Rectal smooth muscle tissue (tissue), 1 donor: ENCODE results near the gene SGSH.

ENCODE experiments used
- H3K27ac ChIP-seq: one replicate; pipeline ENCODE4 v1.7.0; 2013; ENCODE audit warnings: low read depth, low read length, inconsistent platforms
- H3K27me3 ChIP-seq: one replicate; pipeline ENCODE4 v1.7.0; 2013; ENCODE audit warnings: low read length; ENCODE audit not compliant: control insufficient read depth, insufficient read depth
- H3K36me3 ChIP-seq: one replicate; pipeline ENCODE4 v1.7.0; 2013; ENCODE audit warnings: low read length; ENCODE audit not compliant: control insufficient read depth, insufficient read depth
- H3K4me1 ChIP-seq: one replicate; pipeline ENCODE4 v1.7.0; 2013; ENCODE audit warnings: low read length; ENCODE audit not compliant: control insufficient read depth, insufficient read depth
- H3K4me3 ChIP-seq: one replicate; pipeline ENCODE4 v1.7.0; 2013; ENCODE audit warnings: low read length
- H3K9ac ChIP-seq: one replicate; pipeline ENCODE4 v1.7.0; 2013; ENCODE audit warnings: low read length

The SGSH gene

DNA sequence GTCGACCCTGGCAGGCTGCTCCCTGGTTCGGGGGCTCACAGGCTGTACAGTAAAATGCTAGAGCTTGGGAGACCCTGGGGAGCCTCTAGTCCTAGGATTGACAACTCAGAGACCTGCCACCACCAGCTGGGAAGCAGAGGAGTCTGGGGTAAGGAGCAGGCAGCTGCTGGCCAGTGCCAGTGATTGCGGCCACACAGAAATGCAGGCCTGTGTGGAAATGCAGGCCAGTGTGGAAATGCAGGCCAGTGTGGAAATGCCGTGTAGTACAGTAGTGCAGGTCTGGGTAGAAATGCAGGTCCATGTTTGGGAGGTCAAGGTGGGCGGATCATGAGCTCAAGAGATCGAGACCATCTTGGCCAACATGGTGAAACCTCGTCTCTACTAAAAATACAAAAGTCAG, 23.5 kb downstream of the SGSH start:
- Histone ChIP-seq H3K4me1 (no peaks in the 10 kb centered on the region), H3K4me3 (no peak overlapping the region), H3K9ac (no peak overlapping the region), H3K27ac (no peak overlapping the region), H3K36me3 (no peaks in the 10 kb centered on the region), H3K27me3 (no peaks in the 10 kb centered on the region)

DNA sequence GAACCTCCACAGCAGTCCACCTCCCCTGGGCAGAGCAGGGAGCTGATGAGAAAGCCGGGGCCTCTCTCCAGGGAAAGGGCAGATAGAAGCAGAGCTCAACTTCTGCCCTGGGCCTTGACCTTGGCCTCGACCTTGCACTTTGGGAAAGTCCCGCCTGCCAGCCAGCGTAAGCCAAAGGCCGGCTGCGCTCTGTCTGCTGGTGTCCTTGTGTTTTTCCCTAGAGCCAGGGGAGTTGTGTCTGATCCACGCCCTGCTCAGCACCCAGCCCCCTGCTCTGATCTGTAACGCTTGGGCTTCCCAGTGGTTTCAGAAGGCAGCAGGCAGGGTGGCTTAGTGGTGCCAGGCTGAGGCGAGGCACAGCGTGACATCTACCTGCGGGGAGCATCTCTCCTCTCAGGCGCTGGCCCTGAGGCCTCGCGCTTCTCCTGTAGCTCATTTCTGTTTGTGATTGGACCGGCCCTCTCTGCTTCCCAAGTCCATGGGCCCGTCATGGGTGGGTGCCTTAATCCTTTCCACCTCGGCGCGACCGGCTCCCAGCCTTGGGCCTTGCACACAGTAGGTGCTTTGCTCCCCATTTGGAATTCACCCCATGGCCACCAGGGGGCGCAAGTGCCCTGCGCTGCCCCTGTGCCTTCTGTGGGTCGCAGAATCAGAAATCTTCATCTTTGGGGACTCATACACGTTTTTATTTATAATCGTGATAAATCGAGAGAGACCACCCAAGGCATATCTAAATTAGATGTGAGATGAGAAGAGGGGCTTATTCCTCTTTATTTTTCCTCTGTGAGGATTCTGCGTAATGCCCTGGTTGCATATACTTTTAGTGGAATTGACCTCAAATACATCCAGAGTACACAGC, 24.2 kb downstream of the SGSH start:
- Histone ChIP-seq H3K9ac (no peak overlapping the region), H3K27ac (no peak overlapping the region), H3K4me3 (no peak overlapping the region), H3K4me1 (no peaks in the 10 kb centered on the region), H3K36me3 (no peaks in the 10 kb centered on the region), H3K27me3 (peaks cover 3% of the 10 kb centered on the region)

DNA sequence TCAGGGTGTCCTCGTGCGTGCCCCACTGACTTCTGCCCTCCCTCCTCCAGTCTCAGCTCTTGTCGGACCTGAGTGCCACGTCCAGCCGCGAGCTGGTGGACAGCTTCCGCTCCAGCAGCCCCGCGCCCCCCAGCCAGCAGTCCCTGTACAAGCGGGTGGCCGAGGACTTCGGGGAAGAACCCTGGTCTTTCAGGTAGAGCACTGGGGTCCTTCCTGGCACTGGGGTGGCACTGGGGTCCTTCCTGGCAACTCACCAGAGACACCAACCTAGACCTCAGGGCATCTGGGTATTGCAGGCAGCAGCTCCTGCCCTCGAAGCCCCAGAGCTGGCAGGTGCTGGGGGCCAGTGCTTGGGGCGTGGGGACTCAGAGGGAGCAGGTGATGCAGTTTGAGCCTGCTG, 25.0 kb downstream of the SGSH start:
- H3K36me3 ChIP-seq = no peaks in the 10 kb centered on the region
- H3K27me3 ChIP-seq = peaks cover 3% of the 10 kb centered on the region
- H3K4me3 ChIP-seq = no peak overlapping the region
- H3K4me1 ChIP-seq = no peaks in the 10 kb centered on the region
- no peak overlapping the region for H3K9ac ChIP-seq
- H3K27ac ChIP-seq = no peak overlapping the region

- H3K4me1 ChIP-seq = no peaks in the 10 kb centered on the region
- H3K27ac ChIP-seq = no peak overlapping the region
- H3K9ac ChIP-seq = no peak overlapping the region
- H3K36me3 ChIP-seq = no peaks in the 10 kb centered on the region
- H3K27me3 ChIP-seq = peaks cover 3% of the 10 kb centered on the region
- no peak overlapping the region for H3K4me3 ChIP-seq
These were observed 28.1 kb downstream of the SGSH start for GRCh38 chr17:80191865-80192661.

DNA sequence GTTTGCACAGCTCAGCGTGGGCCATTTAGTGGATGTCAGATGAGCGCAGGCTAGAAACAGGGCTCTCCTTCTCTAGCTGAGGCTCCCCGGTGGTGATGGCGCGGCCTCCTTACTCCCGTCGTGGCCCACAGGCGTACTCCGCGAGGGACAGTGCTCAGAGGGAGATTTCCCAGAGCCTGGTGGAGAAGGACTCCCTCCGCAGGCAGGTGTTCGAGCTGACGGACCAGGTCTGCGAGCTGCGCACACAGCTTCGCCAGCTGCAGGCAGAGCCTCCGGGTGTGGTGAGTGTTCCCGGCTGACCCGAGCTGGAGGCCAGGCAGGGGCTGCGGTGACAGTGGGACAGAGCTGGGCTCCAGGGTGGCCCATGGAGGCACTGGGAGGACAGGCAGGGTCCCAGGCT, 28.9 kb downstream of the SGSH start:
- no peak overlapping the region for H3K4me3 ChIP-seq
- H3K27ac ChIP-seq = no peak overlapping the region
- H3K4me1 ChIP-seq = no peaks in the 10 kb centered on the region
- H3K9ac ChIP-seq = no peak overlapping the region
- H3K36me3 ChIP-seq = no peaks in the 10 kb centered on the region
- peaks cover 3% of the 10 kb centered on the region for H3K27me3 ChIP-seq

GRCh38 chr17:80190716-80191115, 29.4 kb downstream of the SGSH start:
- Histone ChIP-seq H3K27ac (no peak overlapping the region), H3K9ac (no peak overlapping the region), H3K4me3 (no peak overlapping the region), H3K36me3 (no peaks in the 10 kb centered on the region), H3K27me3 (peaks cover 3% of the 10 kb centered on the region), H3K4me1 (no peaks in the 10 kb centered on the region)

- no peak overlapping the region for H3K9ac ChIP-seq
- no peaks in the 10 kb centered on the region for H3K4me1 ChIP-seq
- H3K36me3 ChIP-seq = no peaks in the 10 kb centered on the region
- H3K4me3 ChIP-seq = no peak overlapping the region
- H3K27me3 ChIP-seq = peaks cover 3% of the 10 kb centered on the region
- no peak overlapping the region for H3K27ac ChIP-seq
These were observed 30.5 kb downstream of the SGSH start for GRCh38 chr17:80189611-80190010.

DNA sequence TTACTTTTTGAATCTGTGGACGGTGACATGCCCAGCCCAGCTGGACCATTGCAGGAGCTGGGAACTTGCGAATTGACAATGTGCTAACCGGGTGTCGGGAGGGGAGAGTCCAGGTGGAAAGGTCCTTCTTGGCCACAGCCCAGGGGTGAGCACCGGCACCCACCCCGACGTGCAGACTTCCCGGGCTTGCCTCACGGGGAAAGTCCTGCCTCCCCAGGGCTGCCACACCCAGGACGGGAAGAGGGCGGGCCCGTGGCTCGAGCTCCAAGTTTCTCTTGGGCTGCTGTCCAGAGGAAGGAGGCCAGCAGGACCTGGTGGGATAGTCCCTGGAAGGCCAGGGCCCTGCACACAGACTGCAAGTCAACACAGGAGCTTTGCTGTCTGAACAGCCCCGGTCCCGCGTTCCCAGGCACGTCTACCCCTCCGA, 32.6 kb downstream of the SGSH start:
- Histone ChIP-seq H3K36me3 (no peaks in the 10 kb centered on the region), H3K27me3 (peaks cover 3% of the 10 kb centered on the region), H3K4me1 (no peaks in the 10 kb centered on the region), H3K4me3 (peak overlapping the region; percentile 15), H3K27ac (no peak overlapping the region), H3K9ac (no peak overlapping the region)

DNA sequence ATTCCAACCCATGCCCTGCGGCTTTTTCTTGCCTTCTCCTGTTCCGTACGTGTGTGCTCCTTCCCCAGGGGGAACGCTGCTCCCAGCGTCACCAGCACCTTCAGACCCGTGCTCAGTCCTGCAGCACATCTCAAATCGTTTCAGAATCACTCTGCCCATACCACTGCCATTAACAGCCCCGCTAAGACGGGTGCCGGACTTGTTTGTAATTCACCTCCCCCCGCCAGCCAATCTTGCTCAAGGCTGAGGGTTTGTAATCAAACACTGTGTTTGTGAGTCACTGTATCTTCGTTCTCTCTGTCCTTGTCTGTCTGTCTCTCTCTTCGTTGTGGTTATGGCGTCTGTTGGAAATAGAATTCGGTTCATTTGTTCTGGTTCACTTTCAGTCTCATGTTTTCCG, 33.0 kb downstream of the SGSH start:
- no peaks in the 10 kb centered on the region for H3K36me3 ChIP-seq
- H3K4me1 ChIP-seq = no peaks in the 10 kb centered on the region
- no peak overlapping the region for H3K27ac ChIP-seq
- peaks cover 3% of the 10 kb centered on the region for H3K27me3 ChIP-seq
- H3K9ac ChIP-seq = no peak overlapping the region
- H3K4me3 ChIP-seq = peak overlapping the region; percentile 15

GRCh38 chr17:80185968-80186367, 34.2 kb downstream of the SGSH start:
- H3K36me3 ChIP-seq = no peaks in the 10 kb centered on the region
- H3K4me3 ChIP-seq = no peak overlapping the region
- no peak overlapping the region for H3K9ac ChIP-seq
- H3K27ac ChIP-seq = no peak overlapping the region
- no peaks in the 10 kb centered on the region for H3K4me1 ChIP-seq
- H3K27me3 ChIP-seq = no peaks in the 10 kb centered on the region

- no peaks in the 10 kb centered on the region for H3K4me1 ChIP-seq
- no peaks in the 10 kb centered on the region for H3K36me3 ChIP-seq
- no peaks in the 10 kb centered on the region for H3K27me3 ChIP-seq
- H3K9ac ChIP-seq = no peak overlapping the region
- H3K4me3 ChIP-seq = no peak overlapping the region
- no peak overlapping the region for H3K27ac ChIP-seq
These were observed 35.8 kb downstream of the SGSH start for GRCh38 chr17:80184423-80184714.

DNA sequence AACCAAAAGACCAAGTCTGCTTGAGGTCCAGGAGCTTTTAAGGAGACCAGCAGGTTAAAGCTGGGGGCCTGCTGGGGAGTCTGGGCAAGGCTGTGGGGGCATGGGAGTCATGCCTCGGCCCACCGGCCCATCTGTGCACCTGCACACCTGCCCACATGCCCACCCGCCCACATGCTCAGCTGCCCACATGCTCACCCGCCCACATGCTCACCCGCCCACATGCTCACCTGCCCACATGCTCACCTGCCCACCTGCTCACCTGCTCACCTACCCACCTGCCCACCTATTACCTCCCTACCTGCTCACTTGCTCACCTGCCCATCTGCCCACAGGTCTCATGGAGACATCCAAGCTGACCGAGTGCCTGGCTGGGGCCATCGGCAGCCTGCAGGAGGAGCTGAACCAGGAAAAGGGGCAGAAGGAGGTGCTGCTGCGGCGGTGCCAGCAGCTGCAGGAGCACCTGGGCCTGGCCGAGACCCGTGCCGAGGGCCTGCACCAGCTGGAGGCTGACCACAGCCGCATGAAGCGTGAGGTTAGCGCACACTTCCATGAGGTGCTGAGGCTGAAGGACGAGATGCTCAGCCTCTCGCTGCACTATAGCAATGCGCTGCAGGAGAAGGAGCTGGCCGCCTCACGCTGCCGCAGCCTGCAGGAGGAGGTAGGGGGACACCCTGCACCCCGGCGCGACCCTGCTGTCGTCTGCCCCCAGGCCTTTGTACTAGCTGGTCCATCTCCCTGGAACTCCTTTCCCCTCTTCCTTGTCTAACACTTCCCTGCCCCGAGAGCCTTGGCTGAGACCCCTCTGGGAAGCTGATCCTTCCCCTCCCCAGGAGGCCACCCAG, 36.3 kb downstream of the SGSH start:
- Histone ChIP-seq H3K4me3 (no peak overlapping the region), H3K36me3 (no peaks in the 10 kb centered on the region), H3K9ac (no peak overlapping the region), H3K4me1 (no peaks in the 10 kb centered on the region), H3K27ac (no peak overlapping the region), H3K27me3 (no peaks in the 10 kb centered on the region)
